GM15510 (cell line): ENCODE results near the gene USP4.

Experiments used
- POLR2A ChIP-seq: IDR thresholded peaks from 3 replicates; pipeline ENCODE4 v1.6.1; 2011; ENCODE audit warnings: borderline replicate concordance; ENCODE audit not compliant: insufficient read length; ENCODE audit errors: extremely low read depth

The USP4 gene

DNA sequence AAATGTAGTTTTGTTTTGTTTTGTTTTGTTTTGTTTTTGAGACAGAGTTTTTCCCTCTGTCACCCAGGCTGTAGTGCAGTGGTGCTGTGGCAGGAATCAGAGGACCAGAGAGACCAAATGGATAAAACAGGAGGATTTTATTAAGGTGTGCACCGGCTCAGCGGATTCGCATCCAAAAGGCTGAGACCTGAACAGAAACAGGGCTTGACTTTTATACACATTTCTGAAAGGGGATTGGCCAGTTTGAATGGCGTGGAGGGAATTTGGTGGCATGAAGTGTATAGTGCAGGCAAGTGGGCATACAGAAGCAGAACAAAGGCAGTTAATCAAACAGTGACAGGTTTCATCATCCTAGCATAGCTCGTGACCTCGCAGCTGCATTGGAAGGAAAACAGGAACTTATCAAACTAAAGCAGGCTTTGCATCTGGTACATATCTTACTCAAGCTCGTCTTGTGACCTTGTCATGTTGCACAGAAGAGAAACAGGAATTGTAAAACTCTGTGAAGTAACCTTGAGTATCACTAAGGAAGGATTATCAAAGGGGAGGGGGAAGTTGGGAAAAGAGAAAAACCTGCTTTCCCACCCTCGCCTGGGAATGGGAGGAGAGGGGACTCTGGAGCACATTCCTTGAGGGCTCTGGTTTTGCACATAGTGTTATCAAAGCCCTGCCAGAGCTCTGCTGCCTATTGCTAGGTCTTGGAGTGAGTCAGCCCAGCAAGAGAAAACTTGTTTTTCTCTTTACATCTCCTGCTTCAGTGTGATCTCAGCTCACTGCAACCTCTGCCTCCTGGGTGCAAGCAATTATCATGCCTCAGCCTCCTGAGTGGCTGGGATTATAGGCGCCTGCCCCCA, 101.4 kb downstream of the USP4 start:
- TF ChIP-seq POLR2A = no peak

DNA sequence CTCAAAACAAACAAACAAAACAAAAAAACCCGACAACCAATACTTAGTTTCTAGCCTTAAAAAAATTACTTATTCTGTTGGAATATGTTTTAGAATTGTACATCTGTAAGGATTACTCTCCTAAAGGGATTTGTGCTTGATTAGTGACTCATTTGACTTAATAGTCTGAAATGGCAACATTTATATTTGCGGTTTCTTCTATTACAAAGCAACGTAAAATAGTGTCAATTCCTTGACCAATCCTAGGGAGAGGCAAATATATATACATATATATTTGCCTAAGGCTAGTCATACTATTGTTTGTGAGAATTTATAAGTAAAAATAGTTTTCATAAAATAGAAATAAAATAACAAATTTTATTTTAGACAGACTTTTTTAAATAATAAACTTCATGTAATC, 102.5 kb downstream of the USP4 start:
- TF ChIP-seq POLR2A = no peak

DNA sequence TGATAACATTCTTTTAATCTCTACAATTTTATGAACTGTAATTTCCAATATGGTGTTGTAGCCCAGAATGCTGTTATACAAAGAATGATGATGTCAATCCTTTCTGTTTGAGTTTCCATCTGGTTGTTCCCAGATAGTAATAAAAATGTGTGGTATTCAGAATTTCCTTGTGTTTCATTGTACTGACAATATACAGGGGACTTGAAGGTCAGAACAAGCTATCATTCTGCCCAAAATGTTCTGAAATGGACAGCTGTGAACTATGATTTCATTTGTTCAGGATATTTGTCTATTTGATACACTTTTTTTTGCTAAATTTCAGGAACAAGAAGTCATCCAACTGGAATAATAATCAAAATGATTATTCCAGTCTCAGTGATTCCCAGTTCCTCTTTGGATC, 103.6 kb downstream of the USP4 start:
- no peak for TF ChIP-seq POLR2A
